ENCODE data around the gene CATSPER1. TPM values are rescaled to one million over a fixed set of nuclear protein-coding genes. Genes with fewer than 3 reads are reported as not detected.

Gene CATSPER1
- total RNA-seq, 1 donor from 2014 or later = 0.45 TPM

DNA sequence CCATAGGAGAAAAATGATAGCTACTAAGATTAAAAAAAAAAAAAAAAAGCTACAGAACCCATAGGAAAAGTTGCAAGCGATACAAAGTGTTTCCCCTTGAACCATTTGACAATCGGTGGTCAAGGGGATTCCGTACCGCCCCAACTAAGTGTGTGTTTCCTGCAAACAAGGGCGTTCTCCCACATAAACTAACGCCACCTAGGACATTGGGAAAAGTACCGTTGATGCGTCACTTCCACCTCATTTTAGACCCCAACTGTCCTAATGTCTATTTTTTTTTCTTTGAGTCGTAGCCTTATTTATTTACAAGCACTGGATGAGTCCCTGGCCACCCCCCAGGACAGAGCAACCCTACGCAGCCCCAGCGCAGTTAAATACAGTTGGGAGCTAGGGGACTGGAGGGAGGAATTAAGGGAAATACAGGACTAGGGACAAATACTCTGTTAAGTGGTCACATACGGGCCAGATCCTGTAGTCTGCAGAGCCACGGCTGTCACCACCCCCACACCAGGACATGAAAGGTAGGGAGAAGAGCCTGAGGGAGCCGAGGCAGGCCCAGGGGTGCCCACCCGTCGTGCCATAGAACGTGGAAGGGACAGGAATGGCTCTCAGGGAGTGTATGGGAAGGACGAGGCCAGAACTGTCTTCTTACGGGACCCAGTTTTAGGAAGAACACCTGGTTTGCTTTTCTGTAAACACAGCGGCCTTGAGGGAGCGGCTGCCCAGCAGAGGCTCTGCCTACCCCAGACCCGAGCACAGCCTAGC, 43.3 kb downstream of the CATSPER1 start:
- Histone ChIP-seq H3K27me3 (ENCODE audit: insufficient read depth, low read length) (no peaks in the 10 kb centered on the region), H3K4me3 (ENCODE audit: insufficient read depth, low read depth, low read length) (no peak overlapping the region), H3K9ac (ENCODE audit: low read length) (no peak overlapping the region), H2AFZ (ENCODE audit: low read depth, low read length) (no peak overlapping the region), H3K36me3 (ENCODE audit: insufficient read depth, low read length) (no peaks in the 10 kb centered on the region), H4K20me1 (ENCODE audit: insufficient read depth, low read length) (no peaks in the 10 kb centered on the region), H3K79me2 (ENCODE audit: insufficient read depth, low read length) (no peaks in the 10 kb centered on the region), H3K4me1 (ENCODE audit: insufficient read depth, low read length) (no peaks in the 10 kb centered on the region), H3K4me2 (ENCODE audit: low read length) (no peak overlapping the region), H3K9me3 (ENCODE audit: insufficient read depth, low read depth, low read length) (no peaks in the 10 kb centered on the region), H3K27ac (ENCODE audit: low read depth, low read length) (no peak overlapping the region)
- TF ChIP-seq EZH2 (IDR thresholded peaks at IDR 0.05; ENCODE audit: insufficient read depth, low read length) = no peak
- TF ChIP-seq, protein P1, sequence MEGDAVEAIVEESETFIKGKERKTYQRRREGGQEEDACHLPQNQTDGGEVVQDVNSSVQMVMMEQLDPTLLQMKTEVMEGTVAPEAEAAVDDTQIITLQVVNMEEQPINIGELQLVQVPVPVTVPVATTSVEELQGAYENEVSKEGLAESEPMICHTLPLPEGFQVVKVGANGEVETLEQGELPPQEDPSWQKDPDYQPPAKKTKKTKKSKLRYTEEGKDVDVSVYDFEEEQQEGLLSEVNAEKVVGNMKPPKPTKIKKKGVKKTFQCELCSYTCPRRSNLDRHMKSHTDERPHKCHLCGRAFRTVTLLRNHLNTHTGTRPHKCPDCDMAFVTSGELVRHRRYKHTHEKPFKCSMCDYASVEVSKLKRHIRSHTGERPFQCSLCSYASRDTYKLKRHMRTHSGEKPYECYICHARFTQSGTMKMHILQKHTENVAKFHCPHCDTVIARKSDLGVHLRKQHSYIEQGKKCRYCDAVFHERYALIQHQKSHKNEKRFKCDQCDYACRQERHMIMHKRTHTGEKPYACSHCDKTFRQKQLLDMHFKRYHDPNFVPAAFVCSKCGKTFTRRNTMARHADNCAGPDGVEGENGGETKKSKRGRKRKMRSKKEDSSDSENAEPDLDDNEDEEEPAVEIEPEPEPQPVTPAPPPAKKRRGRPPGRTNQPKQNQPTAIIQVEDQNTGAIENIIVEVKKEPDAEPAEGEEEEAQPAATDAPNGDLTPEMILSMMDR (IDR thresholded peaks at IDR 0.05; ENCODE audit: insufficient read depth, low read depth, low read length) = no peak
- Mint-ChIP-seq H3K27ac (ENCODE audit: unreplicated experiment) (no peak overlapping the region), H3K4me3 (ENCODE audit: unreplicated experiment) (no peak overlapping the region), H3K9me3 (ENCODE audit: unreplicated experiment) (no peaks in the 10 kb centered on the region), H3K4me1 (ENCODE audit: low read depth, unreplicated experiment) (no peaks in the 10 kb centered on the region), H3K36me3 (ENCODE audit: low read depth, unreplicated experiment) (peaks cover 8% of the 10 kb centered on the region), H3K27me3 (ENCODE audit: low read depth, unreplicated experiment) (no peaks in the 10 kb centered on the region)
- DNase-seq (ENCODE audit: low read depth) = no peak
- FAIRE-seq = no peak

DNA sequence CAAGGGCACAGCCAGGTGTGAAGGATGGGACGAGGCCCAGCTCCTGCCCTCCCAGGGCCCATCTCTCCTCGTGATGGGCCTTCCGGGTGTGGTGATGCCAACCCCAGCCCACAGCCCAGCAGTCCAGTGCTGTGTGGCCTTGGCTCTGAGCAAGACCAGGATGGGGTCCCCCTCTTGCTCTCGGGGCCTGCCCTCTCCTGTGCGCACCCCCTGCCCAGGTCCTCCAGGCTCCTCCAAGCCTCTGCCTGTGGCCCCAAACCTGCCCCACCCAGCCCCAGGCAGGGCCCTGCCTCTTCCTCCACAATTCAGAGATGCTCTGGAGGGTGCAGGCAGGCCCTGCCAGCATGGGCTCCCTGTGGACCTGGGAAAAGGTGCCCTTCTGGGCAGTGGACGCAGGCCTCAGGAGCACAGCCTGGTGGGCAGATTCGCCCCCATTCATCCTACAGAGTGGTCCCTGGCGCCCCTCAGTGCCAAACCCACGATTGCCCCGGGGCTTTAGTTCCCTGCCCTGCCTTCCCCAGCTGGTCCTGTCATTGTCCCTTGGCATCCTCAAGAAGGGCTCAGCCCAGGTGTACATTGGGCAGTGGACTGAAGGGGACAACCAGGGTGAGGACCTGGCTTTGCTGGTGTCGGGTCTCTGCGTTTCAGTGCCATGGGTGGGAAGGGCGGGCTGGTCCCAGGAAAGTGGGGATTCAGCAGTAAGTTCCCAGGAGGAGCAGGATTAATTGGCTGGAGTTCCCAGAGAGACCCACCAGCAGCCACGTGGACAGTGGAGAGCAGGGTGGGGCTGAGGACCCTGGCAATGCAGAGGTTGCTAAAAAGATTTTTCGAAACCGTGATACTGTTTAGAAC, 44.1 kb downstream of the CATSPER1 start:
- FAIRE-seq = no peak
- Mint-ChIP-seq H3K9me3 (ENCODE audit: unreplicated experiment) (no peaks in the 10 kb centered on the region), H3K4me1 (ENCODE audit: low read depth, unreplicated experiment) (no peaks in the 10 kb centered on the region), H3K4me3 (ENCODE audit: unreplicated experiment) (no peak overlapping the region), H3K36me3 (ENCODE audit: low read depth, unreplicated experiment) (peaks cover 10% of the 10 kb centered on the region), H3K27ac (ENCODE audit: unreplicated experiment) (no peak overlapping the region), H3K27me3 (ENCODE audit: low read depth, unreplicated experiment) (no peaks in the 10 kb centered on the region)
- Histone ChIP-seq H4K20me1 (ENCODE audit: insufficient read depth, low read length) (no peaks in the 10 kb centered on the region), H3K36me3 (ENCODE audit: insufficient read depth, low read length) (no peaks in the 10 kb centered on the region), H3K9me3 (ENCODE audit: insufficient read depth, low read depth, low read length) (no peaks in the 10 kb centered on the region), H3K27me3 (ENCODE audit: insufficient read depth, low read length) (no peaks in the 10 kb centered on the region), H3K4me1 (ENCODE audit: insufficient read depth, low read length) (no peaks in the 10 kb centered on the region), H3K9ac (ENCODE audit: low read length) (no peak overlapping the region), H2AFZ (ENCODE audit: low read depth, low read length) (no peak overlapping the region), H3K4me2 (ENCODE audit: low read length) (no peak overlapping the region), H3K27ac (ENCODE audit: low read depth, low read length) (no peak overlapping the region), H3K4me3 (ENCODE audit: insufficient read depth, low read depth, low read length) (no peak overlapping the region), H3K79me2 (ENCODE audit: insufficient read depth, low read length) (no peaks in the 10 kb centered on the region)
- no peak for DNase-seq (ENCODE audit: low read depth)
- TF ChIP-seq, protein P1 (IDR thresholded peaks at IDR 0.05; ENCODE audit: insufficient read depth, low read depth, low read length) = no peak
- TF ChIP-seq EZH2 (IDR thresholded peaks at IDR 0.05; ENCODE audit: insufficient read depth, low read length) = no peak

Measured in astrocyte (in vitro differentiated cells and primary cell).